Liver (tissue), 9 donors: ENCODE measurements around the gene PMM2. TPM values are rescaled to one million over a fixed set of nuclear protein-coding genes. Genes with fewer than 3 reads are reported as not detected.

ENCODE experiments used
- DNase-seq: peaks from one replicate; pipeline ENCODE4 v3.0.0-alpha.2; 2017; ENCODE audit warnings: low spot score
- H3K27ac ChIP-seq, 2 donors: one replicate each; pipeline ENCODE4 v1.7.0; 2013; ENCODE audit warnings: inconsistent platforms in 2 of 2, low read length in 2 of 2, control low read depth in 1 of 2, low read depth in 1 of 2, mild to moderate bottlenecking in 1 of 2
- H3K27me3 ChIP-seq, 4 donors: one replicate each; pipeline versions ENCODE4 v1.6.1 to v1.7.0; 2013; ENCODE audit warnings: low read length in 3 of 4, inconsistent platforms in 1 of 4, mild to moderate bottlenecking in 1 of 4, moderate library complexity in 1 of 4; ENCODE audit not compliant: control insufficient read depth in 4 of 4, insufficient read depth in 4 of 4
- H3K36me3 ChIP-seq, 4 donors: one replicate each; pipeline versions ENCODE4 v1.6.1 to v1.7.0; 2013; ENCODE audit warnings: low read length in 3 of 4, mild to moderate bottlenecking in 3 of 4, low read depth in 1 of 4, moderate library complexity in 1 of 4; ENCODE audit not compliant: control insufficient read depth in 4 of 4, insufficient read depth in 3 of 4
- H3K4me1 ChIP-seq, 4 donors: one replicate each; pipeline versions ENCODE4 v1.6.1 to v1.7.0; 2013; ENCODE audit warnings: low read length in 3 of 4, mild to moderate bottlenecking in 3 of 4, moderate library complexity in 1 of 4; ENCODE audit not compliant: control insufficient read depth in 4 of 4, insufficient read depth in 4 of 4
- H3K4me3 ChIP-seq, 3 donors: one replicate each; pipeline versions ENCODE4 v1.6.1 to v1.7.0; 2013; ENCODE audit warnings: low read length in 3 of 3, control low read depth in 1 of 3, low read depth in 1 of 3, mild to moderate bottlenecking in 1 of 3
- H3K9ac ChIP-seq, 2 donors: one replicate each; pipeline ENCODE4 v1.7.0; 2013; ENCODE audit warnings: low read length in 2 of 2, mild to moderate bottlenecking in 2 of 2, moderate library complexity in 2 of 2, control low read depth in 1 of 2, low read depth in 1 of 2
- H3K9me3 ChIP-seq, 4 donors: one replicate each; pipeline versions ENCODE4 v1.6.1 to v1.7.0; 2013; ENCODE audit warnings: low read length in 3 of 4; ENCODE audit not compliant: control insufficient read depth in 4 of 4
- EGR1 ChIP-seq, 2 donors: IDR thresholded peaks; 2 replicates each; pipeline ENCODE4 v1.6.1; 2016 to 2018; ENCODE audit warnings: antibody characterized with exemption in 2 of 2, low read depth in 2 of 2
- FOXA1 ChIP-seq: IDR thresholded peaks from 2 replicates; pipeline ENCODE4 v1.6.1; 2016; ENCODE audit warnings: antibody characterized with exemption
- FOXA2 ChIP-seq: IDR thresholded peaks from 2 replicates; pipeline ENCODE4 v1.6.1; 2016; ENCODE audit warnings: antibody characterized with exemption
- GABPA ChIP-seq, 2 donors: IDR thresholded peaks in 1 of 2; conservative IDR thresholded peaks in 1 of 2; 2 replicates each; pipeline ENCODE4 v1.6.1; 2016; ENCODE audit warnings: antibody characterized with exemption in 2 of 2, mild to moderate bottlenecking in 1 of 2, moderate library complexity in 1 of 2
- HNF4A ChIP-seq, 2 donors: conservative IDR thresholded peaks; 2 replicates each; pipeline ENCODE4 v1.6.1; 2016; ENCODE audit warnings: antibody characterized with exemption in 2 of 2, mild to moderate bottlenecking in 2 of 2
- HNF4G ChIP-seq: IDR thresholded peaks from 2 replicates; pipeline ENCODE4 v1.6.1; 2016; ENCODE audit warnings: antibody characterized with exemption
- JUND ChIP-seq, 2 donors: IDR thresholded peaks; 2 replicates each; pipeline ENCODE4 v1.6.1; 2016; ENCODE audit warnings: antibody characterized with exemption in 2 of 2
- NR2F2 ChIP-seq: IDR thresholded peaks from 2 replicates; pipeline ENCODE4 v1.6.1; 2016; ENCODE audit warnings: antibody characterized with exemption
- RAD21 ChIP-seq, 2 donors: IDR thresholded peaks; 2 replicates each; pipeline ENCODE4 v1.6.1; 2016; ENCODE audit warnings: antibody characterized with exemption in 2 of 2, mild to moderate bottlenecking in 2 of 2
- RXRA ChIP-seq, 2 donors: IDR thresholded peaks; 2 replicates each; pipeline ENCODE4 v1.6.1; 2017 to 2018; ENCODE audit warnings: antibody characterized with exemption in 2 of 2, mild to moderate bottlenecking in 1 of 2
- SP1 ChIP-seq: IDR thresholded peaks from 2 replicates; pipeline ENCODE4 v1.6.1; 2018; ENCODE audit warnings: antibody characterized with exemption, mild to moderate bottlenecking
- TAF1 ChIP-seq: conservative IDR thresholded peaks from 2 replicates; pipeline ENCODE4 v1.6.1; 2016; ENCODE audit warnings: antibody characterized with exemption, mild to moderate bottlenecking
- YY1 ChIP-seq: IDR thresholded peaks from 2 replicates; pipeline ENCODE4 v1.6.1; 2016; ENCODE audit warnings: antibody characterized with exemption, mild to moderate bottlenecking
- WGBS: extraction: QIAGEN DNeasy Blood & Tissue Kit; methylation state at CpG from one replicate; pipeline ENCODE4 v1.1.7; 2013; 5-methylcytosine and 5-hydroxymethylcytosine counted together
- polyA plus RNA-seq, 2 donors: library from polyadenylated mRNA; stranded (reverse) in 1 of 2; unstranded in 1 of 2; fragments of 200-250 nt in 1 of 2; fragments of >200 nt in 1 of 2; fragmentation: Nextera tagmentation in 1 of 2; extraction: Ambion mirVana in 1 of 2; gene quantifications; one replicate each; pipeline versions ENCODE4 v1.2.1 to v1.2.3, GENCODE V29; 2013 to 2015
- total RNA-seq, 2 donors: library from RNA; depleted of rRNA; stranded (reverse); fragments of >200 nt; gene quantifications; one replicate each; pipeline ENCODE4 v1.2.3, GENCODE V29; 2014
- TF ChIP-seq, protein P1 (sequence below): IDR thresholded peaks from 2 replicates; pipeline ENCODE4 v1.6.1; 2016; ENCODE audit warnings: antibody characterized with exemption
- TF ChIP-seq, protein P2 (sequence below): IDR thresholded peaks from 2 replicates; pipeline ENCODE4 v1.6.1; 2016; ENCODE audit warnings: antibody characterized with exemption, mild to moderate bottlenecking
- TF ChIP-seq, protein P3 (sequence below): IDR thresholded peaks from 2 replicates; pipeline ENCODE4 v1.6.1; 2016; ENCODE audit warnings: antibody characterized with exemption
- TF ChIP-seq, protein P4 (sequence below): IDR thresholded peaks from 2 replicates; pipeline ENCODE4 v1.6.1; 2016; ENCODE audit warnings: antibody characterized with exemption
- TF ChIP-seq, protein P5 (sequence below): fragments of 150-350 bp; IDR thresholded peaks from 2 replicates; pipeline ENCODE4 v1.5.1; 2017; ENCODE audit warnings: improper control_type of control experiment, low read depth, low read length; ENCODE audit not compliant: missing input control
- donor health status: healthy.
- donor health status: healthy.
- donor health status: healthy.
- donor health status: healthy.
- donor health status: healthy.

Gene PMM2
- total and polyA plus RNA-seq, 4 donors, result 6.8 to 38.9 (median 30.0) TPM

DNA sequence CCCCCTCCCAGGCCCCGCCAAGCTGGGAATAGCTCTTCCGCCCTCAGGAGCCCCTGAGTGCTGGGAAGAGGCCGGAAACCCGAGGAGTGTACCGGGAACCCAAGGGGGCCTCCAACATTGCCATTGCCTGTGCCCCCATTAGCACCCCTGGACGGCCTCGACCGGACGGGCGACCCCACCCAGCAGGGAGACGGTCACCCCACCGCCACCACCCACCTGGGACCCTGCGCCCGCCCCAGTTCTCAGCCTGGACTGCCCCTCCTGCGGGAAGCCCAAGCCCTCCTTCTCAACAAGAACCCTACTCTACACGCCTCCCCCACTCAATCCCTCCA is 69.2 kb downstream of the PMM2 start:
- Histone ChIP-seq H3K27ac (peak overlapping the region; percentile 91 to 93), H3K9me3 (no peaks in the 10 kb centered on the region), H3K36me3 (no peaks in the 10 kb centered on the region), H3K4me1 (peaks cover 36 to 75% (median 51%) of the 10 kb centered on the region in 4 donors), H3K9ac (peak overlapping the region; percentile 86 to 96), H3K4me3 (peak overlapping the region; percentile 71 to 95 (median 89)), H3K27me3 (no peaks in the 10 kb centered on the region)
- DNase-seq, result no peak
- WGBS, result 10% methylated on average over 16 of the region's 16 CpGs
- TF ChIP-seq EGR1 (IDR thresholded peaks at IDR 0.05; ENCODE audit: low read depth in 2 of 2), result no peak
- TF ChIP-seq, protein P1, sequence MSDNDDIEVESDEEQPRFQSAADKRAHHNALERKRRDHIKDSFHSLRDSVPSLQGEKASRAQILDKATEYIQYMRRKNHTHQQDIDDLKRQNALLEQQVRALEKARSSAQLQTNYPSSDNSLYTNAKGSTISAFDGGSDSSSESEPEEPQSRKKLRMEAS, result no peak
- TF ChIP-seq, protein P2, sequence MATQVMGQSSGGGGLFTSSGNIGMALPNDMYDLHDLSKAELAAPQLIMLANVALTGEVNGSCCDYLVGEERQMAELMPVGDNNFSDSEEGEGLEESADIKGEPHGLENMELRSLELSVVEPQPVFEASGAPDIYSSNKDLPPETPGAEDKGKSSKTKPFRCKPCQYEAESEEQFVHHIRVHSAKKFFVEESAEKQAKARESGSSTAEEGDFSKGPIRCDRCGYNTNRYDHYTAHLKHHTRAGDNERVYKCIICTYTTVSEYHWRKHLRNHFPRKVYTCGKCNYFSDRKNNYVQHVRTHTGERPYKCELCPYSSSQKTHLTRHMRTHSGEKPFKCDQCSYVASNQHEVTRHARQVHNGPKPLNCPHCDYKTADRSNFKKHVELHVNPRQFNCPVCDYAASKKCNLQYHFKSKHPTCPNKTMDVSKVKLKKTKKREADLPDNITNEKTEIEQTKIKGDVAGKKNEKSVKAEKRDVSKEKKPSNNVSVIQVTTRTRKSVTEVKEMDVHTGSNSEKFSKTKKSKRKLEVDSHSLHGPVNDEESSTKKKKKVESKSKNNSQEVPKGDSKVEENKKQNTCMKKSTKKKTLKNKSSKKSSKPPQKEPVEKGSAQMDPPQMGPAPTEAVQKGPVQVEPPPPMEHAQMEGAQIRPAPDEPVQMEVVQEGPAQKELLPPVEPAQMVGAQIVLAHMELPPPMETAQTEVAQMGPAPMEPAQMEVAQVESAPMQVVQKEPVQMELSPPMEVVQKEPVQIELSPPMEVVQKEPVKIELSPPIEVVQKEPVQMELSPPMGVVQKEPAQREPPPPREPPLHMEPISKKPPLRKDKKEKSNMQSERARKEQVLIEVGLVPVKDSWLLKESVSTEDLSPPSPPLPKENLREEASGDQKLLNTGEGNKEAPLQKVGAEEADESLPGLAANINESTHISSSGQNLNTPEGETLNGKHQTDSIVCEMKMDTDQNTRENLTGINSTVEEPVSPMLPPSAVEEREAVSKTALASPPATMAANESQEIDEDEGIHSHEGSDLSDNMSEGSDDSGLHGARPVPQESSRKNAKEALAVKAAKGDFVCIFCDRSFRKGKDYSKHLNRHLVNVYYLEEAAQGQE, result no peak
- TF ChIP-seq YY1, result no peak
- TF ChIP-seq, protein P3, sequence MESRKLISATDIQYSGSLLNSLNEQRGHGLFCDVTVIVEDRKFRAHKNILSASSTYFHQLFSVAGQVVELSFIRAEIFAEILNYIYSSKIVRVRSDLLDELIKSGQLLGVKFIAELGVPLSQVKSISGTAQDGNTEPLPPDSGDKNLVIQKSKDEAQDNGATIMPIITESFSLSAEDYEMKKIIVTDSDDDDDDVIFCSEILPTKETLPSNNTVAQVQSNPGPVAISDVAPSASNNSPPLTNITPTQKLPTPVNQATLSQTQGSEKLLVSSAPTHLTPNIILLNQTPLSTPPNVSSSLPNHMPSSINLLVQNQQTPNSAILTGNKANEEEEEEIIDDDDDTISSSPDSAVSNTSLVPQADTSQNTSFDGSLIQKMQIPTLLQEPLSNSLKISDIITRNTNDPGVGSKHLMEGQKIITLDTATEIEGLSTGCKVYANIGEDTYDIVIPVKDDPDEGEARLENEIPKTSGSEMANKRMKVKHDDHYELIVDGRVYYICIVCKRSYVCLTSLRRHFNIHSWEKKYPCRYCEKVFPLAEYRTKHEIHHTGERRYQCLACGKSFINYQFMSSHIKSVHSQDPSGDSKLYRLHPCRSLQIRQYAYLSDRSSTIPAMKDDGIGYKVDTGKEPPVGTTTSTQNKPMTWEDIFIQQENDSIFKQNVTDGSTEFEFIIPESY, result no peak
- TF ChIP-seq NR2F2, result no peak
- TF ChIP-seq, protein P4, sequence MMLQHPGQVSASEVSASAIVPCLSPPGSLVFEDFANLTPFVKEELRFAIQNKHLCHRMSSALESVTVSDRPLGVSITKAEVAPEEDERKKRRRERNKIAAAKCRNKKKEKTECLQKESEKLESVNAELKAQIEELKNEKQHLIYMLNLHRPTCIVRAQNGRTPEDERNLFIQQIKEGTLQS, result no peak
- no peak for TF ChIP-seq HNF4G
- TF ChIP-seq FOXA2, result no peak
- TF ChIP-seq FOXA1, result no peak
- TF ChIP-seq GABPA (IDR thresholded peaks at IDR 0.05 in 1 of 2, conservative IDR thresholded peaks at IDR 0.05 in 1 of 2), result no peak
- no peak for TF ChIP-seq TAF1
- TF ChIP-seq SP1, result no peak
- no peak for TF ChIP-seq JUND (IDR thresholded peaks at IDR 0.05)
- TF ChIP-seq HNF4A (conservative IDR thresholded peaks at IDR 0.05), result no peak
- TF ChIP-seq, protein P5, sequence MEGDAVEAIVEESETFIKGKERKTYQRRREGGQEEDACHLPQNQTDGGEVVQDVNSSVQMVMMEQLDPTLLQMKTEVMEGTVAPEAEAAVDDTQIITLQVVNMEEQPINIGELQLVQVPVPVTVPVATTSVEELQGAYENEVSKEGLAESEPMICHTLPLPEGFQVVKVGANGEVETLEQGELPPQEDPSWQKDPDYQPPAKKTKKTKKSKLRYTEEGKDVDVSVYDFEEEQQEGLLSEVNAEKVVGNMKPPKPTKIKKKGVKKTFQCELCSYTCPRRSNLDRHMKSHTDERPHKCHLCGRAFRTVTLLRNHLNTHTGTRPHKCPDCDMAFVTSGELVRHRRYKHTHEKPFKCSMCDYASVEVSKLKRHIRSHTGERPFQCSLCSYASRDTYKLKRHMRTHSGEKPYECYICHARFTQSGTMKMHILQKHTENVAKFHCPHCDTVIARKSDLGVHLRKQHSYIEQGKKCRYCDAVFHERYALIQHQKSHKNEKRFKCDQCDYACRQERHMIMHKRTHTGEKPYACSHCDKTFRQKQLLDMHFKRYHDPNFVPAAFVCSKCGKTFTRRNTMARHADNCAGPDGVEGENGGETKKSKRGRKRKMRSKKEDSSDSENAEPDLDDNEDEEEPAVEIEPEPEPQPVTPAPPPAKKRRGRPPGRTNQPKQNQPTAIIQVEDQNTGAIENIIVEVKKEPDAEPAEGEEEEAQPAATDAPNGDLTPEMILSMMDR, result no peak
- TF ChIP-seq RXRA (IDR thresholded peaks at IDR 0.05), result no peak
- TF ChIP-seq RAD21 (IDR thresholded peaks at IDR 0.05), result no peak
